Upper lobe of right lung (tissue), 1 donor: ENCODE measurements around the gene NCOR2. TPM values are rescaled to one million over a fixed set of nuclear protein-coding genes. Genes with fewer than 3 reads are reported as not detected.

Source experiments
- ATAC-seq: fragments of 200-7000 bp; cut with Tn5 transposase; one replicate; pipeline ENCODE4 v1.9.1; 2020; ENCODE audit warnings: mild to moderate bottlenecking, moderate library complexity
- DNase-seq: peaks from one replicate; pipeline ENCODE4 v3.0.0-alpha.2; 2020
- H3K27ac ChIP-seq: fragments of 200-600 bp; one replicate; pipeline ENCODE4 v1.8.0; 2022
- H3K27me3 ChIP-seq: fragments of 200-600 bp; one replicate; pipeline ENCODE4 v1.8.0; 2022; ENCODE audit warnings: mild to moderate bottlenecking
- H3K36me3 ChIP-seq: fragments of 200-600 bp; one replicate; pipeline ENCODE4 v1.8.0; 2022
- H3K4me1 ChIP-seq: fragments of 200-600 bp; one replicate; pipeline ENCODE4 v1.8.0; 2022
- H3K4me3 ChIP-seq: fragments of 200-600 bp; one replicate; pipeline ENCODE4 v1.8.0; 2022; ENCODE audit warnings: mild to moderate bottlenecking
- H3K9me3 ChIP-seq: fragments of 200-600 bp; one replicate; pipeline ENCODE4 v1.8.0; 2022
- CTCF ChIP-seq: fragments of 200-600 bp; IDR thresholded peaks from one replicate; pipeline ENCODE4 v1.8.0; 2022; ENCODE audit warnings: antibody characterized with exemption
- intact Hi-C: fragments of 100-400 bp; cut with DNase I; formaldehyde crosslinking; loops from one replicate; pipeline ENCODE4 v1.11.0; 2022
- total RNA-seq: library from RNA; stranded (reverse); fragmentation: NEBNext Ultra II Directional; extraction: Animal tissue kit (Norgen Biotek cat#: 25700); gene quantifications from one replicate; pipeline ENCODE4 v1.2.1, GENCODE V29; 2021
- donor health status: DM: no; HTN: yes; CAD: no; lungs with severe emphysema.

The NCOR2 gene
- total RNA-seq, 1 donor from 2014 or later: 336 TPM

DNA sequence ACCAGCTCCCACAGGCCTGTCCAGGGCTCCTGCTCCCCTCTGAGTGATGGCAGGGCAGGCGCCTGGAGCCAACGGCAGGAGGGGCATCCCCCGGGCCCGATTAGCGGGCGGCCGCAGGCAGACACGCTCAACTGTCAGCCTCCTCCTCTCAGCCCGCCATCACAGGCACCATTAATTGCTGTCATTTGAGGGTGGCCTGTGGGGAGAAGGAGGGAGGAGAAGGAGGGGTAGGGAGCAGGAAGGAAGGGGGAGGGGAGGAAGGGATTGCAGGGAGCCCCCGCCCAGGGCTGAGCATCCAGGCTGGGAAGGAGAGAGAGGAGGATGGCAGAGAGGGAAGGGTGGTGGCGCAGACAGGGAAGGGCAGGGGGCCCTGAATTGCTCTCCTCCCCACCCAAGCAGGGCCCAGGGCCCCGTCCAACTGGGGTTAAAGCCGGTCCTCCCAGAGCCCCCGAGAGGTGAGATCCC lies 36.1 kb downstream of the NCOR2 start:
- DNase-seq (no peak), ATAC-seq (no peak)
- intact Hi-C loops: no loop called here
- no peaks in the 10 kb centered on the region for H3K27me3 ChIP-seq
- TF ChIP-seq CTCF: no peak
- H3K27ac ChIP-seq: no peak overlapping the region
- H3K9me3 ChIP-seq: no peaks in the 10 kb centered on the region
- peaks cover 8% of the 10 kb centered on the region for H3K36me3 ChIP-seq
- no peak overlapping the region for H3K4me3 ChIP-seq
- H3K4me1 ChIP-seq: no peaks in the 10 kb centered on the region

DNA sequence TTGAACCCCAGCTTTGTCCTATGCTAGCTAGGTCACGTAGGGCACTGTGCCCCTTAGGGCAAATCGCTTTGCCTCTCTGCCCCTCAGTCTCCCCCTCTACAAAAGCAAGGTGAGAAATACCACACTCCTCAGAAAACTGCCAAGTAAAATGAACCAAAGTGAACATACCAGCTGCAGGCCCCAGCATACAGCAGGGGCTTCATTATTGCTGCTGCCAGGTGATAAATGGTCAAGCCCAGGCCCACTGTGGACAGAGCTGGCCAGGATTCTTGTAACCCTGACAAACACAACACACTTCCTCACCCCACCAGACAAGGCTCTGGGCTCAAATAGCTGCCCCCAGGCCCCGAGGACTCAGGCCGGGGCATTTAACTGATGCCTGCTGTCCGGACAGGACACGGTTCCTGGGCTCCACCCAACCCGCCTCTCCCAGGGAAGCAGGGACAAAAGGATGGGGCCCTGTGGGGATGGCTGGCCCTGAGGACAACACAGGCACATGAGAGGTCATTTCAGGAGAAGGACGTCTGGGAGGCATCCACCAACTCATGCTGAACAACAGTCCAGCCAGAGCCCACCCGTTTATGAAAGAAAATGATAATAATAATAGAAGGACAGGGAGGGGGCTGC lies 36.7 kb downstream of the NCOR2 start:
- intact Hi-C loops: no loop called here
- Histone ChIP-seq H3K4me3 (no peak overlapping the region), H3K27ac (no peak overlapping the region), H3K36me3 (peaks cover 8% of the 10 kb centered on the region), H3K9me3 (no peaks in the 10 kb centered on the region), H3K27me3 (no peaks in the 10 kb centered on the region), H3K4me1 (no peaks in the 10 kb centered on the region)
- ATAC-seq: no peak
- no peak for DNase-seq
- no peak for TF ChIP-seq CTCF

- Histone ChIP-seq H3K4me1 (no peaks in the 10 kb centered on the region), H3K27ac (no peak overlapping the region), H3K27me3 (no peaks in the 10 kb centered on the region), H3K4me3 (no peak overlapping the region), H3K36me3 (peaks cover 5% of the 10 kb centered on the region), H3K9me3 (no peaks in the 10 kb centered on the region)
- no peak for ATAC-seq
- intact Hi-C loops: no loop called here
- no peak for DNase-seq
- TF ChIP-seq CTCF: no peak
Measured at GRCh38 chr12:124529565-124530276, 37.7 kb downstream of the NCOR2 start.

- DNase-seq: no peak
- no peak overlapping the region for H3K27ac ChIP-seq
Measured at GRCh38 chr12:124527861-124528561, 39.4 kb downstream of the NCOR2 start.

More at GRCh38 chr12:124527861-124528561, 39.4 kb downstream of the NCOR2 start:
- TF ChIP-seq CTCF: no peak
- no peaks in the 10 kb centered on the region for H3K9me3 ChIP-seq
- H3K4me3 ChIP-seq: no peak overlapping the region
- H3K4me1 ChIP-seq: peaks cover 3% of the 10 kb centered on the region
- intact Hi-C loops: no loop called here
- no peak for ATAC-seq
- no peaks in the 10 kb centered on the region for H3K27me3 ChIP-seq
- H3K36me3 ChIP-seq: no peaks in the 10 kb centered on the region
